Non-pigmented ciliary epithelial cell (primary cell): Measurements from ENCODE around the gene LHFPL5.

Source experiments
- DNase-seq: peaks from one replicate; pipeline ENCODE4 v3.0.0-alpha.2; 2010; ENCODE audit warnings: low read depth

Gene LHFPL5

GRCh38 chr6:35856250-35856649 lies 51.1 kb downstream of the LHFPL5 start:
- DNase-seq, result no peak

- no peak for DNase-seq
Observed at GRCh38 chr6:35857853-35858252, 52.7 kb downstream of the LHFPL5 start.

GRCh38 chr6:35859367-35859766 lies 54.2 kb downstream of the LHFPL5 start:
- no peak for DNase-seq
